ENCODE measurements around the gene RPS4Y2.

Gene RPS4Y2

GRCh38 chrY:20765117-20765516 is 9.2 kb downstream of the RPS4Y2 start:
- TF ChIP-seq REST (IDR thresholded peaks at IDR 0.05; ENCODE audit: low read depth) (no peak), MAX (IDR thresholded peaks at IDR 0.05) (no peak), CREB1 (IDR thresholded peaks at IDR 0.05; ENCODE audit: low read depth) (no peak), EP300 (IDR thresholded peaks at IDR 0.05; ENCODE audit: borderline replicate concordance) (no peak), EGR1 (IDR thresholded peaks at IDR 0.05) (no peak), FOXM1 (IDR thresholded peaks at IDR 0.05; ENCODE audit: borderline replicate concordance, low read depth) (no peak), ZBTB7A (IDR thresholded peaks at IDR 0.05; ENCODE audit: low read depth) (no peak)

GRCh38 chrY:20770755-20771154 is 14.8 kb downstream of the RPS4Y2 start:
- no peak for TF ChIP-seq EP300 (IDR thresholded peaks at IDR 0.05; ENCODE audit: borderline replicate concordance)
- no peak for TF ChIP-seq USF1 (IDR thresholded peaks at IDR 0.05)
- no peak for TF ChIP-seq RAD21 (IDR thresholded peaks at IDR 0.05; ENCODE audit: low read depth)
- no peak for TF ChIP-seq MAX (IDR thresholded peaks at IDR 0.05)

GRCh38 chrY:20776104-20776503 is 20.2 kb downstream of the RPS4Y2 start:
- TF ChIP-seq NFIC (IDR thresholded peaks at IDR 0.05) (no peak), ZBTB7A (IDR thresholded peaks at IDR 0.05; ENCODE audit: low read depth) (no peak), REST (IDR thresholded peaks at IDR 0.05; ENCODE audit: low read depth) (no peak), YY1 (IDR thresholded peaks at IDR 0.05; ENCODE audit: low read depth) (no peak), USF1 (IDR thresholded peaks at IDR 0.05) (no peak), TEAD4 (IDR thresholded peaks at IDR 0.05) (no peak), FOXM1 (IDR thresholded peaks at IDR 0.05; ENCODE audit: borderline replicate concordance, low read depth) (no peak), CEBPB (IDR thresholded peaks at IDR 0.05) (no peak), TAF1 (IDR thresholded peaks at IDR 0.05; ENCODE audit: low read depth) (no peak), MAX (IDR thresholded peaks at IDR 0.05) (no peak), EGR1 (IDR thresholded peaks at IDR 0.05) (no peak), EP300 (IDR thresholded peaks at IDR 0.05; ENCODE audit: borderline replicate concordance) (no peak), CREB1 (IDR thresholded peaks at IDR 0.05; ENCODE audit: low read depth) (no peak), RAD21 (IDR thresholded peaks at IDR 0.05; ENCODE audit: low read depth) (no peak), TCF12 (IDR thresholded peaks at IDR 0.05; ENCODE audit: low read depth) (no peak)

- TF ChIP-seq EP300 (IDR thresholded peaks at IDR 0.05; ENCODE audit: borderline replicate concordance) = no peak
- no peak for TF ChIP-seq REST (IDR thresholded peaks at IDR 0.05; ENCODE audit: low read depth)
Observed at GRCh38 chrY:20780104-20780654, 24.3 kb downstream of the RPS4Y2 start.

GRCh38 chrY:20780776-20781175 is 24.9 kb downstream of the RPS4Y2 start:
- TF ChIP-seq RAD21 (IDR thresholded peaks at IDR 0.05; ENCODE audit: low read depth) (no peak), FOXM1 (IDR thresholded peaks at IDR 0.05; ENCODE audit: borderline replicate concordance, low read depth) (no peak), EP300 (IDR thresholded peaks at IDR 0.05; ENCODE audit: borderline replicate concordance) (no peak), CEBPB (IDR thresholded peaks at IDR 0.05) (no peak), NFIC (IDR thresholded peaks at IDR 0.05) (no peak), TAF1 (IDR thresholded peaks at IDR 0.05; ENCODE audit: low read depth) (no peak), USF1 (IDR thresholded peaks at IDR 0.05) (no peak), TCF12 (IDR thresholded peaks at IDR 0.05; ENCODE audit: low read depth) (no peak), EGR1 (IDR thresholded peaks at IDR 0.05) (no peak), ZBTB7A (IDR thresholded peaks at IDR 0.05; ENCODE audit: low read depth) (no peak), TEAD4 (IDR thresholded peaks at IDR 0.05) (no peak), YY1 (IDR thresholded peaks at IDR 0.05; ENCODE audit: low read depth) (no peak)
